Activated naive CD8-positive, alpha-beta T cell treated with anti-CD3 and anti-CD28 coated beads for 36 hours (primary cell): ENCODE measurements around the gene GEN1. TPM values are rescaled to one million over a fixed set of nuclear protein-coding genes. Genes with fewer than 3 reads are reported as not detected.

Experiments
- DNase-seq: peaks from one replicate; pipeline ENCODE4 v3.0.0; 2021
- H3K27ac Mint-ChIP-seq: one replicate; pipeline ENCODE4 v1.8.0; 2022; ENCODE audit warnings: mild to moderate bottlenecking, moderate library complexity, mixed read lengths
- H3K27me3 Mint-ChIP-seq: one replicate; pipeline ENCODE4 v1.8.0; 2022; ENCODE audit warnings: mild to moderate bottlenecking, mixed read lengths
- H3K36me3 Mint-ChIP-seq: one replicate; pipeline ENCODE4 v1.8.0; 2021; ENCODE audit warnings: mild to moderate bottlenecking, mixed read lengths
- H3K4me1 Mint-ChIP-seq: one replicate; pipeline ENCODE4 v1.8.0; 2021; ENCODE audit warnings: mixed read lengths
- H3K4me3 Mint-ChIP-seq: one replicate; pipeline ENCODE4 v1.8.0; 2022; ENCODE audit warnings: mild to moderate bottlenecking, moderate library complexity, mixed read lengths
- H3K9me3 Mint-ChIP-seq: one replicate; pipeline ENCODE4 v1.8.0; 2022; ENCODE audit warnings: mixed read lengths
- total RNA-seq, 2 experiments: library from RNA; stranded (reverse); gene quantifications; one replicate each; pipeline ENCODE4 v1.2.3, GENCODE V29; 2021

The GEN1 gene
- total RNA-seq, 2 experiments from 2014 or later: 24.1 to 26.7 TPM

DNA sequence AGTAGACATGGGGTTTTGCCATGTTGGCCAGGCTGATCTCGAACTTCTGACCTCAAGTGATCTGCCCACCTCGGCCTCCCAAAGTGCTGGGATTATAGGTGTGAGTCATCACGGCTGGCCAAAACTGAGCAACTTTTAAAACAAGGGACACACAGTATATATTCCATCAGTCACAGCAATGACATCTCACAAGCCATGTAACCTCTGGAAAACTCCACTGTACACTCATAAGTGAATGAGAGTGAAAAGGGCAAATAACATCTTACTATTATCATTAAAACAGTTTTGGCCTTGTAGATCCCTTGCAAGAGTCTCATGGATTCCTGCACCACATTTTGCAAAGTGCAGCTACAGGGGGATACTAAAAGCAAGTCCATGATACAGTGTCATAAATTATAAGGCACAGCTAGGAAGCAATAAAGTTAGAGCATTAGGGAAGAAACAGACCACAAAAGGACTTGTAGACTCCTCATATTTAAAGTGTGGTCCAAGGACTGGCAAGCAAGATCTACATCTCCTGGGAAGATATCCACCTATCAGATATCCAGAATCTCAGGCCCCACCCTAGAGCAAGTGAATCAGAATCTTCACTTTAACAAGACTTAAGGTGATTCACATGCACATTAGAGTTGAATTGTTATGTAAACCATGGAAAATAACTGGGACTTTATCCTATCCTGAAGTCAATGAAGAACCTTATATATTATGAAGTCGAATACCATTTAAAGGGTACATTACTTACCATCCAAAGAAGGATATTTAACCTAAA lies 6.1 kb upstream of the GEN1 start:
- Mint-ChIP-seq H3K4me3 (no peak overlapping the region), H3K36me3 (peaks cover 9% of the 10 kb centered on the region), H3K9me3 (no peaks in the 10 kb centered on the region), H3K27me3 (no peaks in the 10 kb centered on the region), H3K27ac (no peak overlapping the region), H3K4me1 (peaks cover 24% of the 10 kb centered on the region)
- no peak for DNase-seq

DNA sequence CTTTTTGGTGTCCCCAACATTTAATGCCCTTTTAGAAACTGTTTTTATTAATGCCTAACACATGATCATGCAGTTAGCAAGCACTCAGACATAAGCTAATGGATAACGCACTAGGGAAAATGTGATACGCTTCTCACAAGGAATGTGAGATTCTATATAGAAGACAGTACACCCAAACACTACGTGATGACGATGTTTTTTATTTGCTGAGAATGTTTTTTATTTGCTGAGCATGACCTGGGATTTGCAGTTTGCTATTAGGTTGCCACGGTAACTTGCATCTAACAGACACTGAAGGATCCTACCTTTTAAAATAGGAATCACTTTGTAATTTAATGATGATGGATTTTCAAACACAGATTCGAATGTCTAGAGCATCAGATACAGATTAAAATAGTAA lies 5.2 kb upstream of the GEN1 start:
- no peak overlapping the region for H3K27ac Mint-ChIP-seq
- DNase-seq: no peak
- no peaks in the 10 kb centered on the region for H3K27me3 Mint-ChIP-seq
- no peaks in the 10 kb centered on the region for H3K9me3 Mint-ChIP-seq
- H3K4me1 Mint-ChIP-seq: peaks cover 24% of the 10 kb centered on the region
- H3K4me3 Mint-ChIP-seq: no peak overlapping the region
- H3K36me3 Mint-ChIP-seq: peaks cover 9% of the 10 kb centered on the region

DNA sequence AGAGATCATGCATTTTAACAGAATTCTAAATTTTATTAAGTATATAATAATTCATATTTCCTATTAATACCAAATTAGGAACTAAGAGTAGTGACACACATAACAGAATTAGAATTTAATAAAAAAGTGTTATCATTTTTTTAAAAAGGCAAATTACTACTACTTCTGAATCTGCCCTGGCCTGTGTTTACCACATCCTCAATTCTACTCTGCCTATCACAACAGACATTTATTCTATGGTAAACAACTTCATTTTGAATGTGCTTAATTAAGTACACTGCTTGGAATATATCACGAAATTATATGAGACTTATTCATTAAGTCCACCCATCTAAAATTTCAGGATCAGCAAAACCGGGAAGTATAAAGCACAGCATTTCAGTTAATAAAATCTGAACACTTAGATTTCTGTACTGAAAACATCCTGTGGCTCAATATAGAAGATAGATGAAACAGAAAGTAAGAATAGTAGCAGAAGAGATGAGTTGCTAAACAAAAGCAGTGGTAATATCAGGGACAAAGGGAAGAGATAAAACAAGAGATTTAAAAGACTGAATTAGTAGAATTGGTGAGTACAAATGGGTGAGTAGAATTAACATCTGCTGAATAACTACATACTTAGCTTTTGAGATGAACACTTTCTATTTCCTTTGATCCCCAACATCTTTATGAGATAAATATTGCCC lies 4.0 kb upstream of the GEN1 start:
- no peak for DNase-seq
- Mint-ChIP-seq H3K9me3 (no peaks in the 10 kb centered on the region), H3K4me1 (peaks cover 24% of the 10 kb centered on the region), H3K27ac (no peak overlapping the region), H3K27me3 (no peaks in the 10 kb centered on the region), H3K4me3 (no peak overlapping the region), H3K36me3 (peaks cover 9% of the 10 kb centered on the region)

DNA sequence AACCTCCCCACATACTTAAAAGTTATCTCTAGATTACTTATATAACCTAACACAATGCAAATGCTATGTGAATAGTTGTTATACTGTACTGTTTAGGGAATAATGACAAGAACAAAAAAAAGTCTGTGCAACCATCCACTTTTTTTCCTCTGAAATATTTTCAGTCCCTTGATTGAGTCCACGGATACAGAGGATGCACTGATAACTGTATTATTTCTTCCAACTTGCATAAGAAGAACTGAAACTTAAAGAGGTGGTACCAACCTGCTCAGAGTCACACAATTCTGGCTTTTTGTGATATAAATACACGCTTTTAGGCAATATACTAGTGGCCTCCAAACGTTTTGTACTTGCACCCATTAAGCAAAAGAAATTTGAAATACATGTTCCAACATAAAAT lies 1.7 kb upstream of the GEN1 start:
- peaks cover 9% of the 10 kb centered on the region for H3K36me3 Mint-ChIP-seq
- H3K4me3 Mint-ChIP-seq: peak overlapping the region; percentile 89
- H3K27ac Mint-ChIP-seq: peak overlapping the region; percentile 20
- H3K9me3 Mint-ChIP-seq: no peaks in the 10 kb centered on the region
- H3K4me1 Mint-ChIP-seq: peaks cover 29% of the 10 kb centered on the region
- DNase-seq: no peak
- H3K27me3 Mint-ChIP-seq: no peaks in the 10 kb centered on the region

DNA sequence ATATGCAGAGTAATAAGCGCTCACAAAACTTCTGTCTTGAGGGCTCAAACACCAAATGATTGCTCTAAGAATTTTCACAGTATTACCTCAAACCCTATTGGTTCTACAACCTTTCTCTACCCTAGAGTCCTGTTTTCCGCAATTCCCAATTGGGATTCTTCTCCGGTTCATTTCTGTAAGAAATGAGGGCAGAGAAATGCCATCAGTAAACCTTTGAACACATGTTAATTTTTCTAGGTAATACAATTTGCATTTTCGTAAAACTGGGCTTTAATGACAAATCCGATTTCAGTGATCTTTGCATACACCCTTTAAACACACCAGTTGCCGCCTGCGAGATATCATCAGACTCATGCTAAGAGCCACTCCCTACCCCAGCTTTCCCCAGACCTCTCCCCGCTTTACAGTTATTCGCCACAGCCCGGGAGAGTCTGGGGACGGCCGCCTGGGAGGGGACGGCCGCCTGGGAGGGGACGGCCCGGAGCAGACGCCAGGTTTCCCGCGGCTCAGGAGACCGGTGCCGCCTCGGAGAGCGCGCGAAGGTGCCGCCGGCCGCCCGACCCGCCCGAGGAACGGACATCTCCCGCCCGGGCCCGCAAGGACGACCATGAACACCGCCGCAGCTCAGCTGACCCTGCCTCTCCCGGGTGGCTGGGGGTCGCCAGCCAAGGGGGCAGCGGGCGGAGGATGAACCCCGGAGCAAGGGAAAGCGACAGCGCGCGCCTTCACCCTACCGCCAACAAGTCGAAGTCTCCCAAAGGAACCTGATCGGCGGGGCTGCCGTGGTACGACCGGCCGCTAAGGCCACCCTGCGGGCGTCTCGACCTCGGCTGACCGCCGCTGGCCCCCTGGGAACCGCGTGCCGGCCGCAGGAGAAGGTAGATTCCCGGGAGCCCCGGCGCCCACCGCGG lies 791 bp upstream of the GEN1 start:
- Mint-ChIP-seq H3K27me3 (no peaks in the 10 kb centered on the region), H3K9me3 (no peaks in the 10 kb centered on the region), H3K4me3 (peak overlapping the region; percentile 89), H3K4me1 (peaks cover 28% of the 10 kb centered on the region), H3K27ac (peak overlapping the region; percentile 97), H3K36me3 (peaks cover 5% of the 10 kb centered on the region)
- peak; percentile 58 for DNase-seq

DNA sequence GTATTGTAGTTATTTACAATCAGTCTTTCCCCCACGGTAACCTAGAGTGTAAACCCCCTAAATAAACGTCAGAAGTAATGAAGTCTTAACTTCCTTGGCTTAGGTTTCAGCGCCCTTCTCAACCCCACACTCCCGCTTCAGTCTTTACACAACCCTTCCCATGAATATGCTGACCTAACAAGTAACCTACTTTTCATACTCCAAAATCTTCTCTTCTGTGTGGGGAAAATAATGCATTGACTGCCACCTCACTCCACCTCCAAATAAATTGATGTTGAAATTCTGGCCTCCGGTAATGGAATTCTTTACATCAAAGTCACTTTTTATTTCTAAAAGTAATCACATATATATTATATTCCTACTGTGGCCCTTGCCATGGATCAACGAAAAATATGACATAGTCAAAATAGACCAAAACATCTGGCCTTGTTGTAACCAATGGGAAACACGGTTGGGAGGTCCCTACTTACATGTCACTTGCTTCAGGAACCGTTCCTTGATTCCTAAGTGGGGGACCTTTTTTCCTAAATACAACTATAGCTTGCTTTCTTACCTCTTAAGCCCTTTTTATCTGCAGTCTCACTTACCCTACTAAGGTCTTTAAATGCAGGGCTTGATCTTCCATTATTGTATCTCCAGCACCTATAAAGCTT lies 961 bp downstream of the GEN1 start:
- Mint-ChIP-seq H3K4me3 (peak overlapping the region; percentile 89), H3K27me3 (no peaks in the 10 kb centered on the region), H3K36me3 (peaks cover 5% of the 10 kb centered on the region), H3K9me3 (no peaks in the 10 kb centered on the region), H3K27ac (peak overlapping the region; percentile 97), H3K4me1 (peaks cover 25% of the 10 kb centered on the region)
- no peak for DNase-seq

DNA sequence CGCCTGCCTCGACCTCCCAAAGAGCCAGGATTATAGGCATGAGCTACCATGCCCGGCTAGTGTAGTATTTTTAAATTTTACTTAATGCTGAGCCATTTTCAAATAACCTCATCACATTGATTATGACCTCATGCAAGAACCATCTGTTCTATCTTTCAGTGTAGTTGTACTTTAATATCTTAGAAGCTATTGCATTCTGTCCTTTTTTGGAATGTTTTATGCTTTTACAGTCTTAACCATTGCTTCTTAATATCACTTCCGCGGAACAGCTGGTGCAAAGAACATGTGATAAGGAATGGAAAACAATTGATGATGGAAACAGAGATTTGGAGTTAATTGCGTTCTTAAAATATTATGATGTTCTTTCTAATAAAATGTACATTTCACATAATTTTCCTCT lies 2.7 kb downstream of the GEN1 start:
- H3K27ac Mint-ChIP-seq: no peak overlapping the region
- DNase-seq: no peak
- H3K4me1 Mint-ChIP-seq: peaks cover 20% of the 10 kb centered on the region
- no peaks in the 10 kb centered on the region for H3K27me3 Mint-ChIP-seq
- no peak overlapping the region for H3K4me3 Mint-ChIP-seq
- H3K36me3 Mint-ChIP-seq: peaks cover 12% of the 10 kb centered on the region
- no peaks in the 10 kb centered on the region for H3K9me3 Mint-ChIP-seq

DNA sequence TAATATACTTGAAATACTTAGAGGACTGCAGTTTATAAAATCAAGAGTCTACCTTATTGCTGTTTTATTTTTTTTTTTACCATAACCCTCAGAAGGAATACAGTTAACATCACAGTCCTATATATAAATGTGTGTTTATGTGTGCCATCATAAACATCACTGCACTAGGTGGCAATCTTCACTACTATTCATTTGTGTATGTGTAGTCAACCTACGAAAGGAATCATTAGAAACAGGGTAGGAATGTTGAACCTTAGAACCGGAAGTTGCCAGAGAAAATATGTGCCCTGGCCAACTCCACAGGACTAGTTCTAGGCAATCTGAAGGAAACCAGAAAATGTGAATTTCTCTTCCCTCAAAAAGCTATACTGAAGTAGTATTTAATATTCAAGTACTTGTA lies 3.4 kb downstream of the GEN1 start:
- Mint-ChIP-seq H3K4me1 (peaks cover 16% of the 10 kb centered on the region), H3K9me3 (no peaks in the 10 kb centered on the region), H3K36me3 (peaks cover 10% of the 10 kb centered on the region), H3K27me3 (no peaks in the 10 kb centered on the region), H3K27ac (no peak overlapping the region), H3K4me3 (no peak overlapping the region)
- DNase-seq: no peak

DNA sequence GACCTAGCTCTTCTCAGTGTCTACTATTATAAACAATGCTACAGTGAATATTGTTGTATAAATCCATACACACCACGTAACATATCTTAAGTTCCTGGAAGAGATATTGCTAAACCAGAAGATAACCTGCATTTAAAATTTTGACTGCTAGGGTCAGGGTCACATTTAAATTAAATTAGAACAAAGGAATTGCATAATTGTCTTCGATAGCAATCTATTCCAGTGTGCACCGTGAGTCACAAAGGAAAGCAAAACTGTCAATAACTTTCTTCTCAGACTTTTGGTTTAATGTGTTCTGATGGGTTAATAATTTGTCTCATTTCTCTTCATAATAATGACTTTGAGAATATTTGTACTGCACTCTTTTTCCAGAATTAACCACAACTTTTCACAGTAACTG lies 4.2 kb downstream of the GEN1 start:
- Mint-ChIP-seq H3K36me3 (peaks cover 10% of the 10 kb centered on the region), H3K9me3 (no peaks in the 10 kb centered on the region), H3K4me1 (peaks cover 12% of the 10 kb centered on the region), H3K4me3 (no peak overlapping the region), H3K27ac (no peak overlapping the region), H3K27me3 (no peaks in the 10 kb centered on the region)
- DNase-seq: no peak

DNA sequence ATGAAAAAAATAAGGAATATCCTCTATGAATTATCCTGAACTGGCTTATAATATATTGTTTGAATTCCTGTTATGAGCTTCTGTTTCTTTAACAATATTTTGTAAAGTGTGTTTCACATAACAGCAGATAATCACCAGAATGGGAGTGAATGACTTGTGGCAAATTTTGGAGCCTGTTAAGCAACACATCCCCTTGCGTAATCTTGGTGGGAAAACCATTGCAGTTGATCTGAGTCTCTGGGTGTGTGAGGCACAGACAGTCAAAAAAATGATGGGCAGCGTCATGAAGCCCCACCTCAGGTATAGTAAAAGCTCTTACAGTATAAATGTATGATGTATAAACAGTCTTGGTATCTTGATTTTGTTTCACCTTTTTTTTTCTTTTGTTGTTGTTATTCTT lies 5.9 kb downstream of the GEN1 start:
- no peak for DNase-seq
- no peak overlapping the region for H3K4me3 Mint-ChIP-seq
- H3K36me3 Mint-ChIP-seq: peaks cover 17% of the 10 kb centered on the region
- H3K27me3 Mint-ChIP-seq: no peaks in the 10 kb centered on the region
- H3K4me1 Mint-ChIP-seq: peaks cover 12% of the 10 kb centered on the region
- H3K27ac Mint-ChIP-seq: no peak overlapping the region
- H3K9me3 Mint-ChIP-seq: no peaks in the 10 kb centered on the region

DNA sequence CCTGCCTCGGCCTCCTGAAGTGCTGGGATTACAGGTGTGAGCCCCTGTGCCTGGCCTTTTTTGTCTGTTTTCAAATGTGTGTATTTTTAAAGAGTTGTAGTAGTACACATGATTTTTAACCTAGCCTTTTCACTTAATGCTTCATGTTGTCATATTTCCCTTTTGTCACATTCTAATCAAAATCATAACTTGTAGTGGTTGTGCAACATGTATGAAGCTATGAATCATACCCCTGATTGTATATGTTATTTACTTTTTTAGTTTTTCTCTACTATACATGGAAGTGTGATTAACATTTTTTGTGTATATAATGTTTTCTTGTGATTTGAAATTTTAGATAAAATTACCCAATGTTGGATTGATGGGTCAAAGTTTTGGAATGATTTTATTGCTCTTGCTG lies 8.5 kb downstream of the GEN1 start:
- peaks cover 24% of the 10 kb centered on the region for H3K36me3 Mint-ChIP-seq
- H3K27me3 Mint-ChIP-seq: no peaks in the 10 kb centered on the region
- H3K4me3 Mint-ChIP-seq: no peak overlapping the region
- no peaks in the 10 kb centered on the region for H3K9me3 Mint-ChIP-seq
- H3K4me1 Mint-ChIP-seq: peaks cover 5% of the 10 kb centered on the region
- DNase-seq: no peak
- no peak overlapping the region for H3K27ac Mint-ChIP-seq

DNA sequence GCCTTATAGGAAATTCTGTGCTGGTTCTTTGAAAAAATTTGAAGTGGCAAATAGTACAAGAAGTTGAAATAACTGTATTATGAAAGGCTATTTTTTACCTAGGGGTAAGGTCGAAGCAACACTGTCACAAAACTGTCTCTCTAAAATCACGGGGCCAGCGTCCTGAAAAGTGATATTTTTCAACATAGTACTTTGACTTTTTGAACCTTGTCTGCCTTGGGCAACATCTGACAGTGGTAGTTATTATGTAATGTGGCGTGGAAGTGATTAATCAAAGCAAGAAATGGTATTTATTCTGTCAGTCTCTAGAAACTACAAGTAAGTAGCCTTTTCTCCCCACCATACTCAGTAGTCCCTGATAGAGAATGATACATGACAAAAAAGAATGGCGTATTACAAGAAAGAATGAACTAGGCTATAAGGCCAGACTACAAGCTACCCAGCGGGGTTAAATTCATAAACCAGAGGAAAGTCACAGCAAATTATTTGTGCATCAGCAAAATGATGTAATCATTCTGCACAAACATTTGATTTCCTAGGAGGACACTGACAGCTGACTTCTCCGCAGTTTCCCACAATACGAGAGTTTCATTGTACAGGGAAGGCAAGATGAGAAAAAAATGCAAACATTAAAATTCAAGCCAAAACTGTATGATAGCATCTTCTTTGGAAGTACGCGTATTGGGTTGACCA lies 9.8 kb downstream of the GEN1 start:
- Mint-ChIP-seq H3K27ac (no peak overlapping the region), H3K36me3 (peaks cover 26% of the 10 kb centered on the region), H3K9me3 (no peaks in the 10 kb centered on the region), H3K27me3 (no peaks in the 10 kb centered on the region), H3K4me1 (no peaks in the 10 kb centered on the region), H3K4me3 (no peak overlapping the region)
- DNase-seq: no peak

DNA sequence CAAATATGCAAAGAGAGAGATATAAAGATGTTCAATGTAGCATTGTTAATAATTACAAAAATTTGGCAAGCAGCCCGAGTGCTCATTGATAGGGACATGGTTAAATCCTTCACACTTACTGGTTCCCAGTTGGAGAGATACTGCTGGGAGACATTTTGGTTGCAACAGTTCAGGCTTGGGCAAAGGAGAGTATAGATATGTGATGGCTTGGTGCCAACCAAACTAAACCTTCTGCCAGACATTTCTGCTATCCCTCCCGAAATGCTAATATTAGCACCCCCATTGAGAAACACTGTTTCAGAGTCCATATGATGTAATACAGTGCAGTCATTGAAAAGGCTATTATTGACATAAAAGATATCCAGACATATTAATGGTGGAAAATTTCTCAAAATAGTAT lies 11.5 kb downstream of the GEN1 start:
- peaks cover 24% of the 10 kb centered on the region for H3K36me3 Mint-ChIP-seq
- H3K4me3 Mint-ChIP-seq: no peak overlapping the region
- H3K27me3 Mint-ChIP-seq: no peaks in the 10 kb centered on the region
- no peaks in the 10 kb centered on the region for H3K4me1 Mint-ChIP-seq
- no peaks in the 10 kb centered on the region for H3K9me3 Mint-ChIP-seq
- H3K27ac Mint-ChIP-seq: no peak overlapping the region
- no peak for DNase-seq

DNA sequence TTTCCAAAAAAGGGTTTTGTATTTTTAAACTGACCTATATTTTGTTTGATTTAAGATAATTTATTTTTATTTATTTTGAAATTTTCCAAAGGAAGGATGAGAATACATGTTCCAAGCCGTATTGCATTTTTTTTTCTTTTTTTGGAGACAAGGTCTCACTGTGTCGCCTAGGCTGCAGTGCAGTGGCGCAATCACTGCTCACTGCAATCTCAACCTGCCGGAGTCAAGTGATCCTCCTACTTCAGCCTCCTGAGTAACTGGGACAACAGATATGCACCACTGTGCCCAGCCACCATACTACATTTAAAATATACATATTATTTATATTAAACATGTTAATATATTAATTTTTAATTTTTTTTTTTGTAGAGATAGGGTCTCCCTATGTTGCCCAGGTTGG lies 15.0 kb downstream of the GEN1 start:
- no peak for DNase-seq
- Mint-ChIP-seq H3K4me3 (no peak overlapping the region), H3K27ac (no peak overlapping the region), H3K36me3 (peaks cover 19% of the 10 kb centered on the region), H3K4me1 (no peaks in the 10 kb centered on the region), H3K27me3 (no peaks in the 10 kb centered on the region), H3K9me3 (no peaks in the 10 kb centered on the region)
